ENCODE data around the gene BGLAP.
A peak's percentile ranks its signal among the peaks of the same experiment; 100 is the strongest.

Gene BGLAP

DNA sequence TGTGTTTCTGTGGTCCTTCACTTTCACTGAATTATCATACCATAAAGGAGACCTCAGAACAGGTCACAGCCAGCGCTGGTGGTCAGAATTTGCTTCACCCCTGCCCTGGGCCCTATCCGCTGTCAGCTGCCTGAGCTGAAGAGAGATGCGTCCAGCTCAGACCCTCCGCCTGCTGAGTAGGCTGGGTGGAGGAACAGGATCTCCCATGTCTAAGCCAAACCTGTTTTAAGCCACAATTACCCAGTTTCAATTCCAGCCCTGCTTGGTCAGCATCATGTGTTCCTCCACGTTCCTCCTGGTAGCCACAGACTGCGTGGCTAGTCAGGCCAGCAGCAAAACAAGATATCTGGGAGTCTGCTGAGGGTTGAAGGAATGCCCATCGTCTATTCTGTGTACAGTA, 13.5 kb upstream of the BGLAP start:
- DNase-seq, result no peak

DNA sequence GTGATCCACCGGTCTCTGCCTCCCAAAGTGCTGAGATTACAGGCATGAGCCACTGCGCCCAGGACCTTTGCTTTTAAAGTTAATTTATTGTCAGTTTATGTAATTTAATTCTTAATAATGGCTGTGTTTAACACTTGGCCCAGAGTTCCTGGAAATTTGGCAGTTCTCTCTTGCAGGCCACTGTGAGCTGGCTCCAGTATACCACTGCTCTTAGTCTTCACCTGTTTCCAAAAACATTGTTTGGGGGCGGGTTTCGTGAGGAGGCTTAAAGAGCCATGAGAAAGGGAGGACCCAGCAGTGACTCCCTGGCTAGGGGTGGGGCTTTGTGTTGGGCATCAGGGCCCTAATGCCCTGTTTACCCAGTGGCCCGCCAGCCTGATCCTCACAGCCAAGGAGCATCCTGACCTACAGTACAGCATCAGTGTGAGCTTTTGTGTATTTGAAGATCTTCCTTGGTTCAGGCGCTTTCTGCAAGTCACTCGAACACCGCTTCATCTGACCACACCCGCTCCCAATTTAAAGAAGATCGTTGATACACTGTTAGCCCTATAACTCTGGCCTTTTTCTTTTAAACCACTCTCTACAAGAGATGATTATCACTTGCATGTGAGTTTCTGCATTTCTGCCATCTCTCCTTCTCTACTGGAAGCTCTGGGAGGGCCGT, 12.0 kb upstream of the BGLAP start:
- no peak for DNase-seq

DNA sequence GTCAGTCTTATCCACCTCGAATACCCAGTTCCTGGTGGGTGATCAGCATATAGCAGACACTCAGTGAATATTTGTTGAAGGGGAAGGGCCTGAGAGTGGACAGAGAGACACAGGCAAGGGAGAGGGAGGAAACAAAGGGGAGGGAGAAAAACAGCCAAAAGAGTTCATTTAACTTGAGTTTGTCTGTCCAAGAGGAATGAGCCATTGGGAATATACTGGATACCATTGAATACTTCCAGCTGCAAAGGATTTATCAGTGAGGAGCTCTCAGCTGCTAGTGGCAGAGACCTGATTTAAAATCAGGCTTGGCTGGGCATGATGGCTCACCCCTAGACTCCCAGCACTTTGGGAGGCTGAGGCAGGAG, 11.5 kb upstream of the BGLAP start:
- DNase-seq, result no peak

DNA sequence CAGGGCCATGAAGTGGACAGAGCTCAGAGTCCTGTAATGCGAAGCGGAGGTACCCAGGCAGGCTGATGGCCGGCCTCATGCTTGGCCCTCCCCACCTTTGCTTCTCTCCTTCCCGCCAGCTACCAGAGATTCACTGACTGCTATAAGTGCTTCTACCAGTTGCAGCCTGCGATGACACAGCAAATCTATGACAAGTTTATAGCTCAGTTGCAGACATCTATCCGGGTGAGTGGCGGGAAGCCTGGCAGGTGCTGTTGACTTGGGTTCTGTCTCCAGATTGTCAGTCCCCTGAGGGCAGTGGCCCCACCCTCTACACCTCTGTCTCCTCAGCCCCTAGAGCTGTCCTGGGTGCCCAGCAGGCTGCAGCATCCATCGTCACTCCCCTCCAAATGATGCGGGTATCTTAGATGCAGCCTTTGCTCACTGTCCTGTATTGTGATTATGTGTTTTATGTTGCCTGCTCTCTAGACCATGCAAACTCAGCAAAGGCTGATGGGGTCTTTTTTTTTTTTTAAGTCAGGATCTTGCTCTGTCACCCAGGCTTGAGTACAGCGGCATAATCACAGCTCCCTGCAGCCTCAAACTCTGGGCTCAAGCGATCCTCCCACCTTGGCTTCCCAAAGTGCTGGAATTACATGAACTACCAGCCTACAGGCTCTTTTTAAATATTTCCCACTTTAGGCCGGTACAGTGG, 9.6 kb upstream of the BGLAP start:
- no peak for DNase-seq

DNA sequence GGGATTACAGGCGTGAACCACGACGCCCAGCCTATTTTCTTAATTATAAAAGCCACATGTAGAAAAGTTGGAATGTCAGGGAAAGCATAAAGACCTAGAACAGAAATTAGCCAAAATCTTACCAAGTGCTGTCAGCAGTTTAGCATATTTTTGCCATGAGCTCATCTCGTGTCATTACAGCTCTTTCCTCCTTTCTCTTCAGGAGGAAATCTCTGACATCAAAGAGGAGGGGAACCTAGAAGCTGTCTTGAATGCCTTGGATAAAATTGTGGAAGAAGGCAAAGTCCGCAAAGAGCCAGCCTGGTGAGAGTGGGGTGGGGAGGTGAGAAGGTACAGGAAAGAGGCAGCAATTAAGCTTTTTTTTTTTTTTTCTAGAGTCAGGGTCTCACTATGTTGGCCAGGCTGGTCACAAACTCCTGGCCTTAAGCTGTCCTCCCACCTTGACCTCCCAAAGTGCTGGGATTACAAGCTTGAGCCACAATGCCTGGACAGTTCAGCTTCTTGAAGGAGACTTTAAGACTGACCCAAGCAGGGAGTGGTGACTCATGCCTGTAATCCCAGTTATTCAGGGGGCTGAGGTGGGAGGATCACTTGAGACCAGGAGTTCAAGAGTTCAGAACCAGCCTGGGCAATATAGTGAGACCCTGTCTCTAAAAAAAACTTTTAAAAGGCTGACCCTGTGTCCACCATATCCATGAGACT, 8.4 kb upstream of the BGLAP start:
- peak; percentile 88 for DNase-seq

DNA sequence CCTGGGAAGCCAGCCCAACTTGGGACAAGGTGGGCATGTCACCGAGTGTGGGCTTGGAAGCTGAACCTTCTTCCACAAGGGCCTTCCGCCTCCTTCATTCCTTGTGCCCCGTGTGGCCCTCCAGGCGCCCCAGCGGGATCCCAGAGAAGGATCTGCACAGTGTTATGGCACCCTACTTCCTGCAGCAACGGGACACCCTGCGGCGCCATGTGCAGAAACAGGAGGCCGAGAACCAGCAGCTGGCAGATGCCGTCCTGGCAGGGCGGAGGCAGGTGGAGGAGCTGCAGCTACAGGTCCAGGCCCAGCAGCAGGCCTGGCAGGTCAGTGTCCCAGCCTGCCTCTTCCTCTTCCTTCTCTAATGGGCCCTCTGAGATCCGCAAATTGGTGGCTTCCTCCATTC, 5.8 kb upstream of the BGLAP start:
- no peak for DNase-seq

DNA sequence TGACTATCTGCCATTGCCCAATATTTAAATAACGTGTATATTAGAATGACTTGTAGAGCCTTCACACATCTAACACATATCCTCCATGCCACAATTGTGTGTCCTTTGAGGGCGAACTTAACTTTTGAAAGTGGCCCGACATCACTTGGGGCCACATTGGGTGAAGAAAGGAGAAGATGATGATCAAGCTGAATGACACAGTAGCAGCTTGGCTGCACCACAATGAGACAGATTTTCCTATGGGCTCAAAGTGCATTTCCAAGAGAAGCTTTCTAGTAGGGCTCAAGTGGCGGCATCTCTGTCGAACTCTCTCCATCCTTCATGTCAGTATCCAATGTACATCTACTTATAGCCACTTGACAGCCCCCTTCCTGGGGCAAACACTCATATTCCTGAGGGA, 3.7 kb upstream of the BGLAP start:
- DNase-seq, result no peak

DNA sequence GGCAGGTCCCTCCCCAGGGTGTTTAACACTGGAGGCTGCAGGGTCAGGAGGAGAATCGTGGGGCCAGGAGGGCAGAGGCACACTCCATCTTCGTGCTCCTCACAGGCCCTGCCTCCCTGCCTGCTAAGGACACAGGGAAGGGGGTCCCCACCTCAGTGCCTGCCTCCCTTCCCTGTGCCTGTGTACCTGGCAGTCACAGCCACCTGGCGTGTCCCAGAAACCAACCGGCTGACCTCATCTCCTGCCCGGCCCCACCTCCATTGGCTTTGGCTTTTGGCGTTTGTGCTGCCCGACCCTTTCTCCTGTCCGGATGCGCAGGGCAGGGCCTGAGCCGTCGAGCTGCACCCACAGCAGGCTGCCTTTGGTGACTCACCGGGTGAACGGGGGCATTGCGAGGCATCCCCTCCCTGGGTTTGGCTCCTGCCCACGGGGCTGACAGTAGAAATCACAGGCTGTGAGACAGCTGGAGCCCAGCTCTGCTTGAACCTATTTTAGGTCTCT, 623 bp upstream of the BGLAP start:
- DNase-seq, result peak; percentile 42

DNA sequence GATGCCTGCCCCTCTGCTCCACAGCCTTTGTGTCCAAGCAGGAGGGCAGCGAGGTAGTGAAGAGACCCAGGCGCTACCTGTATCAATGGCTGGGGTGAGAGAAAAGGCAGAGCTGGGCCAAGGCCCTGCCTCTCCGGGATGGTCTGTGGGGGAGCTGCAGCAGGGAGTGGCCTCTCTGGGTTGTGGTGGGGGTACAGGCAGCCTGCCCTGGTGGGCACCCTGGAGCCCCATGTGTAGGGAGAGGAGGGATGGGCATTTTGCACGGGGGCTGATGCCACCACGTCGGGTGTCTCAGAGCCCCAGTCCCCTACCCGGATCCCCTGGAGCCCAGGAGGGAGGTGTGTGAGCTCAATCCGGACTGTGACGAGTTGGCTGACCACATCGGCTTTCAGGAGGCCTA, 754 bp downstream of the BGLAP start:
- no peak for DNase-seq

DNA sequence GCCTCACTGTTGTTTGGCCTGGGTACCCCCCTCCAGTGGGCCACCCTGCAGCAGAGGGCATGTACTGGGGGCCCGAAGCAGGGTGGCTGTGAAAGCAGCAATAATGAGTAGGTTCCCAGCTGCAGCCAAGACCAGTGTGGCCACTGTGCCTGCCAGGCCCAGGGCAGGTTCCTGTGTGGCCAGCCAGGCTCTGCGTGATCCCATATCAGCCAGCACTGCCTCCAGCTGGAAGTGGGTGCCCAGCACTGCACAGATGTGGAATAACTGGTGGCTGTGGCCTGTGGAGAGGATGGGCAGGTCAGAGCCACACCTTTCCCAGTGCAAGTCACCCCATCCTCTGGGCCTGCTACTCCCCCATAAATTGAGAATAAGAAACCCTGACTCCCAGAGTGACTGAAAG, 2.1 kb downstream of the BGLAP start:
- DNase-seq, result no peak

DNA sequence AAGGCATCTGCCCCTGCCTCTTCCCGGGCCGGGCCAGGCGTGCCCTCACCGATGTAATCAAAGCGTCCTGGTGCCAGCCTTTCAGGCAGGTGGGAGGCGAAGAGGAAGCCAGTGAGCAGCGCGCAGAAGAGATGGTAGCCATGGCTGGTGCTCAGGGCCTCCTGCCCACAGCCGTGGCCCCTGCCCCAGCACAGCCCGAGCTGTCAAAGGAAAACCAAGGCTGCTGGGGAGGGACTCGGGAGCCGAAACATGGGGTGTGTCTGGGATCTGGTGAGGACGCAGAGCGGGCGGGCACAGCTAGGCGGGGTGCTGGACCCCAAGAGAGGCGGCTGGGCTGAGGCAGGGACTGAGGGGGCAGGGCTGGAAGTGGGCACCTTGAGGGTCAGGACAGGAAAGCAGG, 2.7 kb downstream of the BGLAP start:
- no peak for DNase-seq

DNA sequence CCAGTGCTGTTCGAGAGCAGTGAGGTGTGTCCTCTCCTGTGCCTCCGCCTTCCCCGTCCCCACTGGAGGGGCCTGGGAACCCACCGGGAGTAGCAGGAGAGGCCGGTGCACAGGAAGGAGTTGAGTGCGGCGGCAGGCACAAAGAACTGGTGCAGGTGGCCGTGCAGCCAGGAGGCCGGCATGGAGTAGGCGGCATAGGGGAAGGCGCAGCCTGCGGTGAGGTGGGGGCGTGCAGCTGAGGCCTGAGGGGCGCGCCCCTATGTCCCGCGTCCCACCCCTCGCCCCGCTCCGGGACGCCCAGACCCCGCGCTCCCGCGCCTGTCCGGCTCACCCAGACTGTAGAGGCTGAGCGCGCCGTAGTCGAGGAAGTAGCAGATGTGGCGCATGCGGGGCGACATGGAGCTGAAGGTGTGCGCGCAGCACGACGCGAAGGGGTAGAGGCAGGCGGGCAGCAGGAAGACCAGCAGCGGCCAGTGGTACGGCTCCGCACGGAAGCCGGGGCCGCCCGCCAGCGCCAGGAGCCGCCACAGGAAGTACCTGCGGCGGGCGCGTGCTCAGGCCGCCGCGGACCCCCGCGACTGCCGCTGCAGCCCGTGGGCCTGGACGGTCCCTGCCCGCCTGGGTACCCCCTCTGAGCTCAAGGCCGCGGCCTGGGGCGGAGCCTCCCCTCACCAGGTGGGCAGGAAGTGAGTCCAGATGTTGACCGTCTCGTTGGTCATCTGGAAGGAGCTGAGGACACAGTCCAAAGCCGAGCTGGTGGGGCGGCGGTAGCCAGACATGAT, 3.7 kb downstream of the BGLAP start:
- no peak for DNase-seq

DNA sequence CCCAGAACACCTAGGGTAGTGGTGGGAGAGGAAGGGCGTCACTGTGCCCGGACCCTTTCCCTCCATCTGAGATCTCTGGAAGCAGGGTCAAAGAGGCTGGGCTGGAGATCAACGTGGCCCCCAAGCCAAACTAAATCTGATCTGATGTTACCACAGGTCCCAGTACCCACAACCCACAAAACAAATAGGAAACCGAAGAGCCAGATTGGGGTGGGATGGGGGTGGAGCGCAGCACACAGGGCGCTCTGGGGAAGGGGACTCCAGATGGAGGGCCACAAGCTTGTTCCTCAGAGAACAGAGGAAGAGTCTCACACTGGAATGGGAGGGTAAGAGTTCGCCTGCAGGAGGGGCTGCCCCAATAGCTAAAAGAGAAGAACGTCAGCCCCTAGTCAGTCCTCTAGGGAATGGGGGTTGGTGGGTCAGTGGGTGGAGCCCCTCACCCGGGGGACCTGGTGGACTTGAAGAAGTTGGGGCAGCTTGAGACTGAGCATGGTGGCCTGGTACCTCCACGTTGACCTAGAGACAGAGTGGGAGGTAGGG, 4.3 kb downstream of the BGLAP start:
- DNase-seq, result no peak

DNA sequence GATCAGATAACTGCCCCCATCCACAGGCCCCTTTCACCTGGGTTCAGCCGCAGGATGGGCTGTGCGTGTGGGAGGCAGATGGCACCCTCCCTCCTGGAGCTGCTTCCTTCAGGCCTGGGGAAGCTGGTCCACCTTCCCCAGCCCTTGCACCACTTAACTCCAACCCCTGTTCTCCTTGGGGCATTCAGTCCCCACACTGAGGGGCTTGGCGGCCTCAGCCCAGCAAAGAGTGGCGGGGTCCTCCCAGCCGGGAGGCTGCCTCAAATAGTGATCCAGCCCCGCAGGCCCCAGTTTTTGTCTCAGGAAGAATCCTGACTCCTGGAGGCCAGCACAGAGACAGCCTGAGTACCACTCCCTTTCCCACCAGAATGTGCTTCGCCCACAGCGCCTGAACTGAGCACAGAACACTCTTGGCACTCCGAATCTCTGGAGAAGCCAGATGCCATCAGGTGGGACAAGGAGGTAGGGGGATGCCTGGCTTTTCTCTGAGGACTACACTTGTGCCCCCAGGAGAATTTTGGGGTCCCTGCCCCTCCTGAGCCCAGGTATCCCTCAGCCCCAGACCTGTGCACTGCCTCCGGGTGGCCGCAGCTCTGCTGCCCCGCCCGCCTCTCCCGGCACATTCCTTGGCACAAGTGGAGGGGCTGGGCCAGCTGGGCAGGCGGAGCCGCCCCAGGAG, 4.9 kb downstream of the BGLAP start:
- DNase-seq, result no peak

DNA sequence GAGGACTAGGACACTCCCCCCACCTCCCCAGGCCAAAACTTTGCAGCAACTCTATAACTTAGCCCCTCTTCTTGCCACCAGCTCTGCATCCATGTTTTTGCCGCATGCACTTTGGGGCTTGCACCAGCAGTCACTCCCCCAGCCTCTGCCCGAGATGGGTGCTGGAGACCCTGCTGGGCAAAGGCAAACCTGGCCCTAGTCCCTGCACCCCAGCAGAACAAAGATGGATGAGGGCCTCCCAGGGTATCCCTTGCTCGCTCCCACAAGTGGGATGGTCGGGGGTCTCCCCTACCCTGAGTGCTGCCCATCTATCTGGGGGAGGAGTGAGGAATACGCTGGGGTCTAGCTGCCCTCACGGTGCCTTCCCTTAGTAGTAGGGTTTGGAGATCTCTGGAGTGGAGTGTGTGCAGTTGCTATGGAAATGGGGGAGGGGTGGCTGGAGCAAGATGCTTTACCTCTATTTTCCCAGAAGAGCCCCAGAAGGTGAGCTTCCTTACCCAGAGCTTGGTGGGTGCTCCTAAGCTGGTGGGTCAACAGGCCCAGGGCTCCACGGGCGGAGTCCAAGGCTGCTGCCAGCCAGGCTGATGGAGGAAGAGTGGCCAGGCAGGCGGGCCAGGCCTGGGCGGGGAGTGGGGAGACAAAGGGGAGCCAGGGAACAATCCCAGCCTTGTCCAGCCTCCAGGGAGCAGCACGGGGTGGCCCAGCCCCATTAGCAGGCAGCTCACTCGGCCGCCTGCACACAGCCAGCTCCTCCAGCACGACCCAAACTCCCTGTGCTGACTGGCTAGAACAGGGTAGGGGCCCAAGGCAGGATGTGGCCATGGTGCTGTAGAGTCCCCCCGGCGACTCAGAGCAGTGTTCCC, 5.7 kb downstream of the BGLAP start, which contains the start of gene PAQR6:
Gene PAQR6 (minus strand): TSS at position 597 of the 863 bp plus-strand sequence. CDS start 1,325 bp downstream, outside the sequence.
- no peak for DNase-seq

DNA sequence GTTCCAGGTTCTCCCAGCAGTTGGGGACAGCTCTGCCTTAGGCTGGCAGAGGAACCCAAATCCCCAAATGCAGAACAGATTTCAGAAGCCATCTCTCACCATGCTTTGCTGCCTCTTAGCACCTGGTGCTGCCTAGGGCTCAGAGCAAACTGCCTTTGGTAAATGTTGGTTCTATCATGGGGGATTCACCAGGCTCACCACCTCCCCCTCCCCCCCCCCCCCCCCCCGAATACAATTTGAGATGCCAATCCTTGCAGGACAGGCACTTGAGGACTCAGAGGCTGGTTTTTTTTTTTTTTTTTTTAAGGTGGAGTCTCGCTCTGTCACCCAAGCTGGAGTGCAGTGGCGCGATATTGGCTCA, 6.3 kb downstream of the BGLAP start:
- no peak for DNase-seq

DNA sequence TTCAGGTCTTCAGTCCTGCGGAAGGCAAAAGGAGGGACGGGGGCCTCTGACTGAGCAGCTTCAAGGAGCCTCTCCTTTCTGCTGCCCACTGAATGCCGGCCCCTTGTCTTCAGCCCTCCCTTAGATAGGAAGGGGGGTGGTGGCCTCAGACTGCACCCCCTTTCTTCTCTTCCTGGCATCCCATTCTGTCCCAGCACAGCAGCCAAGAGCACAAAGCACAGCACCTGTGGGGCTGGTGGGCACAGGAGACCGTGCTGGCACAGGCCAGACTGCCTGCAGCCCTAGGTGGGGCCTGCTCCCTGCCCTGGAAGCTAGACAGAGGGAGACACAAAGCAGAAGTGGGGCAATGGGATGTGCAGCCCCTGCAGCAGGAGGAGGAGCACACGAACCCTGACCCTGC, 7.6 kb downstream of the BGLAP start:
- no peak for DNase-seq

DNA sequence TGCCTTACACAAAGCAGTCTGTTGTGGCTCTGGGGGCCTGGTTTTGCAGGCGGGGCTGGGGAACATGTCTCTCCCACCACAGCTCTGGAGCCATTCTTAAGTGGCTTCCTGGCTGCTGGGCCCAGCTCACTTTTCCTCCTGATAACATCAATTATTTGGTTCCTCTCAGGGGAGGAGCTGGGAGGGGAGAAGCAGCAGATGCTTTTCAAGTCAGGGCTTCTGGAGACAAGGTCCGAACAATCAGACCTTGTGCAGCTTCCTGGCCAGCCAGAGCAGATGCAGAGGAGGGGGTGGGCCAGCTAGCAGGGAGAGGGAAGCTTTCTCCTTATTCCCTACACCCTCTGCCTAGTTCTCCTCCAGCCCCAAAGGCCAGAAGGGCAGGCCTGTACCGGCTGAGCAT, 9.5 kb downstream of the BGLAP start:
- DNase-seq, result no peak

DNA sequence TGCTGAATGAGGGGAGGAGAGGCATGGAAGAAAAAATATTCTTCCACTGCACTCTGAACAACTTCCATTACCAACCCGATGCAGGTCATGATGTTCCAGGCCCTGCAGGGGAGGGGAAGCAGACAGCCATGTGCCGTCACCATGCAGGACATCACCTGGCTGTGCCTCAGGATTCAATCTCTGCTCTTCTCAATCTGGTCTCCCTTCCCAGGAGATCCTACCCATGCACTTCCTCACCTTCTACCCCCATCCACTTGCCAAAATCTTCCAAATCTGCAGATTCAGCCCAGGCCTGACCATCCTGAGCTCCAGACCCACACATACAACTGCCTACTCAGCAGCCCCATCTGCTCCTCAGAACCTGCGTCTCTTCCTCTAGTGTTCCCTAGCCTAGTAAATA, 11.7 kb downstream of the BGLAP start:
- no peak for DNase-seq

DNA sequence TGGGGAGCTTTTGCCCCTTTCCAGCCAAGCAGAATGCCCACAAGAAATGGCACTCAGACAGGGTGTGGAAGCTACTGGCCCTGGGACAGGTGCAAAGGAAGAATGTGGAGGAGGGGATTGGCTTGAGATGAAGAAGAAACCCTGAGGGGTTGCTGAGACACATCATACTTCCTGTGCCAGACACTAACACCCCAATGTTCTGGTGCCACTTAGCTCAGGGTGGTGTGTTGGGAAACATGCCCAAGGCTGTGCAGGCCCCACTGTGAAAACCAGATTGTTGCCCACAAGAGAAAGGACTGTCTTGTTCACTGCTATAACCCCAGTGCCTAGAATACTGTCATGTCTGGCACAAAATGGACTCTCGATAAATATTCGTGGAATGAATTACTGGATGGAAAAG, 15.7 kb downstream of the BGLAP start:
- no peak for DNase-seq

DNA sequence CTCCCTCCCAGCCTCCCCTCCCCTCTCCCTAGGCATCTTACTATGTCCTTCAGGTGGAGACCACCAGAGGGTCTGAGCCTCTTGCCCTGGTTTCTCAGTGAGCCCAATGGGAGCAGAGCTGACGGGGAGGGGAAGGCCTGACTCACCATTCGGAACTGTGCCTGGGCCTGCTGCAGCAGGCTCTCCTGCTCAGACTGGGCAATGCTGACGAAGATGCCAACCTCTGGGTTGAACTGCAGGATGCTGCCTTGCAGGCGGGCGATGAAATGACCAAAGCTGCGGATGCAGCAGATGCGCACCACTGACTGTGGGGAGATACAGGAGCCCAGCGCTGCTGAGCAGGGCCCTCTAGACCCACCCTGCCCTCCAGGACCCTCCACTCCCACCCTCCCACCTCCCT, 16.9 kb downstream of the BGLAP start:
- no peak for DNase-seq

All from fibroblast of skin of back (primary cell).